Measurements from ENCODE around the gene P2RX3. TPM values are rescaled to one million over a fixed set of nuclear protein-coding genes. Genes with fewer than 3 reads are reported as not detected.

Gene P2RX3
- total and polyA plus RNA-seq, 2 donors from 2014 or later = not detected

DNA sequence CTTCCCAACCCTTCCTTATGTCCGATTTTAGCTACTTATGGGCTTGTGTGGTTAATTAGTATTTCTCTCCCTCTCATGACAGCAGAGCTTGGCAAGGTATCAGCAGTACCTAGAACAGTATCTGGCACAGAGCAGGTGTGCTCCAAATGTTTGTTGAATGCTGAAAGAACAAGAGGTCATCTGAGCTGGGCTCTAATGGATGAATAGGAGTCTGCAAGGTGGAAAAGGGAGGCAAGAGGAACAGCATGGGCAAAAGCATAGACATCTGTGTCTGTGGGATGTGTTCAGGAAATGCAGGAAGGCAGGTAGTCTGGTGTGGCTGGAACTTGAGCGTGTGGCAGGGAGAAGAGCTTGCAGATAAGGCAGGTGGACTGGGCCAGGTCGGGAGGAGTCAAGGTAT lies 23.8 kb downstream of the P2RX3 start:
- no peaks in the 10 kb centered on the region for H3K27me3 ChIP-seq (ENCODE audit: control insufficient read depth, insufficient read depth, low read length)
- H3K4me1 ChIP-seq (ENCODE audit: control insufficient read depth in 2 of 3, insufficient read depth in 2 of 3, low read depth in 1 of 3, low read length in 3 of 3) = no peaks in the 10 kb centered on the region
- TF ChIP-seq, protein P1, sequence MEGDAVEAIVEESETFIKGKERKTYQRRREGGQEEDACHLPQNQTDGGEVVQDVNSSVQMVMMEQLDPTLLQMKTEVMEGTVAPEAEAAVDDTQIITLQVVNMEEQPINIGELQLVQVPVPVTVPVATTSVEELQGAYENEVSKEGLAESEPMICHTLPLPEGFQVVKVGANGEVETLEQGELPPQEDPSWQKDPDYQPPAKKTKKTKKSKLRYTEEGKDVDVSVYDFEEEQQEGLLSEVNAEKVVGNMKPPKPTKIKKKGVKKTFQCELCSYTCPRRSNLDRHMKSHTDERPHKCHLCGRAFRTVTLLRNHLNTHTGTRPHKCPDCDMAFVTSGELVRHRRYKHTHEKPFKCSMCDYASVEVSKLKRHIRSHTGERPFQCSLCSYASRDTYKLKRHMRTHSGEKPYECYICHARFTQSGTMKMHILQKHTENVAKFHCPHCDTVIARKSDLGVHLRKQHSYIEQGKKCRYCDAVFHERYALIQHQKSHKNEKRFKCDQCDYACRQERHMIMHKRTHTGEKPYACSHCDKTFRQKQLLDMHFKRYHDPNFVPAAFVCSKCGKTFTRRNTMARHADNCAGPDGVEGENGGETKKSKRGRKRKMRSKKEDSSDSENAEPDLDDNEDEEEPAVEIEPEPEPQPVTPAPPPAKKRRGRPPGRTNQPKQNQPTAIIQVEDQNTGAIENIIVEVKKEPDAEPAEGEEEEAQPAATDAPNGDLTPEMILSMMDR (IDR thresholded peaks at IDR 0.05; ENCODE audit: borderline replicate concordance, extremely low read depth, insufficient read depth) = no peak
- H3K36me3 ChIP-seq (ENCODE audit: control insufficient read depth in 2 of 3, insufficient read depth in 3 of 3, low read length in 3 of 3) = no peaks in the 10 kb centered on the region
- DNase-seq (no peak), FAIRE-seq (no peak)
- no peak overlapping the region for H3K27ac ChIP-seq (ENCODE audit: low read depth in 2 of 2, low read length in 2 of 2)
- intact Hi-C loops (cut with DNase I) = no loop called here
- H3K9me3 ChIP-seq (ENCODE audit: control insufficient read depth in 2 of 3, insufficient read depth in 1 of 3, low read length in 3 of 3) = no peaks in the 10 kb centered on the region
- H3K9ac ChIP-seq (ENCODE audit: low read length in 3 of 3) = no peak overlapping the region
- no peak overlapping the region for H3K4me3 ChIP-seq (ENCODE audit: low read length in 3 of 3)

DNA sequence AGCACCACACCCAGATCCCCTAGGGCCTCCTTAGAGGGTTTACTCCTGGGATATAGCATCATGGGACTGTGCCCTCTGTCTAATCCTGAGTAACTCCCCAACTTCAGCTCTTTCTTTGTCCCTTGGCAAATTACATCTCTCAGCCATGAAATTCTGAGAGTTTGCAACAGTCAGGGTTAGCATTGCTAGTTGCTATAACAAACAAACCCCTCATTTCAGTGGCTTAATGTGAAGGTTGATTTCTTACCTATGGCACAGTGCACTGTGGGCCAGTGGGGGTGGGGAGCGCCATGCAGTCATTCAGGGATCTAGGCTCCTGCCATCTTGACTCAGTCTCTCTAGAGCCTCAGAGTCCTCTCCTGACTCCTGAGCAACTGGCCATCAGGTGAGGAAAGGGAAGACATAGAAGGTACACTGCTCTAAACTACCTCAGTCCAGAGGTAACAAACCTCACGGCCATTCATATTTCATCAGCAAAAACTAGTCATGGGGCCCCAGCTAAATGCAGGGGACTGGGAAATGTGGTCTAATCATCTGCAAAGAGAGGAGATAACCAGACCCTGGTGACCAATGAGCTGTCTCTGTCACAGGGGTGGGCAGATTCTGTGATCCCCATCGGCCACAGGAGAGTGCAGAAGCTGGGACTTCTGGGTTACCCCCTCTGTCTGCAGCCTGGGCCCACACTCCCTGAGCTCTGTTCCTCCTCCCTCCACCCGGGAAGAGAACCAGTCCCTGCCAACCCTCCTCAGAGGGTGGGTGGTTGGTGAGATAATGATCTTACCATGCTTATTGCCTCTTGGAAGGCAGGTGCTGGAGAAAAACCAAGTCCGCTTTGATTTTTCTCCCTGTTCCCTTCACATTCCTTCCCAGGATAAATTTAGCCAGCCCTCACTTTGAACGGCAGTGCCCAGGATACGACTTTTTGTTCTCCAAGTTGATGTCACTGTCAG lies 25.3 kb downstream of the P2RX3 start:
- TF ChIP-seq, protein P1 (IDR thresholded peaks at IDR 0.05; ENCODE audit: borderline replicate concordance, extremely low read depth, insufficient read depth) = no peak
- H3K27me3 ChIP-seq (ENCODE audit: control insufficient read depth, insufficient read depth, low read length) = no peaks in the 10 kb centered on the region
- H3K9me3 ChIP-seq (ENCODE audit: control insufficient read depth in 2 of 3, insufficient read depth in 1 of 3, low read length in 3 of 3) = no peaks in the 10 kb centered on the region
- H3K4me1 ChIP-seq (ENCODE audit: control insufficient read depth in 2 of 3, insufficient read depth in 2 of 3, low read depth in 1 of 3, low read length in 3 of 3) = no peaks in the 10 kb centered on the region
- FAIRE-seq = no peak
- H3K9ac ChIP-seq (ENCODE audit: low read length in 3 of 3) = no peak overlapping the region
- H3K36me3 ChIP-seq (ENCODE audit: control insufficient read depth in 2 of 3, insufficient read depth in 3 of 3, low read length in 3 of 3) = no peaks in the 10 kb centered on the region
- intact Hi-C loops (cut with DNase I) = no loop called here
- H3K4me3 ChIP-seq (ENCODE audit: low read length in 3 of 3) = no peak overlapping the region
- no peak overlapping the region for H3K27ac ChIP-seq (ENCODE audit: low read depth in 2 of 2, low read length in 2 of 2)
- no peak for DNase-seq

DNA sequence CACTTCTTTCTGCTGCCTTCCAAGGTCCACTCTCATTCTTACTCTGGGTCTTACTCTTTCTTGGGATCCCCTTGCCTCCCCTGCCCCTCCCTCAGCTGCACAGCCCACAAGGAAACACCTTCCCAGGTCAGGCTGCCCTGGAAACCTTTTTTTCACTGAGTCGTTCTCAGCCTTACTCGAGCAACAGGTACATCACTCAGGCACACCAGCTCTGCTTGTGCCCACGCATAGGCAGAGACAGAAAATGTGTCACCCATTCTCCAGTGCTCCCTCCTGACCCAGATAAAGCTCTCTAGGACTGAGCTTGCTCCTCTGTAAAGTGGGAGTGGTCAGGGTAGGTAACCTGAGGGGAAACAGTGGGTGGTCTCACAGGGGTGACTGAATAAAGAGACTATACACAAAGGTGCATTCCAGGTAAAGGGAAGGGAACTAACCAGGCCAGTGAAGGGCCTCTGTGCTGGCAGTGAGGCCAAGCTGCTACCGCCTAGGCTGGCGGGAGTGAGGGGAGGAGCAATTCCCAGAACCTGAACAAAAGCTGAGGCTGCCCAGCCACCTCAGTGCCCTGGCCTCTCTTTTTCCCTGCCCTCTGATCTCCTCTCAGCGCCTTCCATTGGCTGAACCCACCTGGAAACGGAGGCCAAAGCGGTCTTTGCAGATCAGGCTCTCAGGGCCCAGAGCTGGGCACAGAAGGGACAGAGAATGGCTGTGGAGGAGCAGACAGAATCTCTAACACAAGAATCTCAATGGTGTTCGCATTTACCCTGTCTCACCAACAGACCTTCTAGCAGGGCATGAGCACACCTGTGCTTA lies 26.9 kb downstream of the P2RX3 start:
- Histone ChIP-seq H3K36me3 (ENCODE audit: control insufficient read depth in 2 of 3, insufficient read depth in 3 of 3, low read length in 3 of 3) (no peaks in the 10 kb centered on the region), H3K9ac (ENCODE audit: low read length in 3 of 3) (no peak overlapping the region), H3K27me3 (ENCODE audit: control insufficient read depth, insufficient read depth, low read length) (no peaks in the 10 kb centered on the region), H3K4me3 (ENCODE audit: low read length in 3 of 3) (no peak overlapping the region), H3K4me1 (ENCODE audit: control insufficient read depth in 2 of 3, insufficient read depth in 2 of 3, low read depth in 1 of 3, low read length in 3 of 3) (no peaks in the 10 kb centered on the region), H3K9me3 (ENCODE audit: control insufficient read depth in 2 of 3, insufficient read depth in 1 of 3, low read length in 3 of 3) (no peaks in the 10 kb centered on the region), H3K27ac (ENCODE audit: low read depth in 2 of 2, low read length in 2 of 2) (no peak overlapping the region)
- intact Hi-C loops (cut with DNase I) = no loop called here
- no peak for DNase-seq
- no peak for FAIRE-seq
- TF ChIP-seq, protein P1 (IDR thresholded peaks at IDR 0.05; ENCODE audit: borderline replicate concordance, extremely low read depth, insufficient read depth) = no peak

Data from kidney (tissue), 14 donors.